Endometrial microvascular endothelial cells (primary cell): Measurements from ENCODE around the gene SLC9A1. TPM values are rescaled to one million over a fixed set of nuclear protein-coding genes. Genes with fewer than 3 reads are reported as not detected.

Experiments
- in situ Hi-C: cut with HindIII; loops from 2 replicates; pipeline ENCODE4 v1.10.0; 2017; ENCODE audit warnings: low sequenced_read_pairs, low pct_unique_long_range_greater_than_20kb; ENCODE audit errors: inconsistent ontology term
- total RNA-seq: library from RNA; depleted of rRNA; stranded (reverse); fragments of >200 nt; gene quantifications from one replicate; pipeline ENCODE4 v1.2.3, GENCODE V29; 2015; ENCODE audit errors: inconsistent ontology term

Gene SLC9A1
- total RNA-seq, 1 donor from 2014 or later, result 45.5 TPM

- in situ Hi-C loops, result no loop called here
Measured at GRCh38 chr1:27116697-27117096, 38.2 kb downstream of the SLC9A1 start.

GRCh38 chr1:27116232-27116631, 38.7 kb downstream of the SLC9A1 start:
- in situ Hi-C loops, result no loop called here

DNA sequence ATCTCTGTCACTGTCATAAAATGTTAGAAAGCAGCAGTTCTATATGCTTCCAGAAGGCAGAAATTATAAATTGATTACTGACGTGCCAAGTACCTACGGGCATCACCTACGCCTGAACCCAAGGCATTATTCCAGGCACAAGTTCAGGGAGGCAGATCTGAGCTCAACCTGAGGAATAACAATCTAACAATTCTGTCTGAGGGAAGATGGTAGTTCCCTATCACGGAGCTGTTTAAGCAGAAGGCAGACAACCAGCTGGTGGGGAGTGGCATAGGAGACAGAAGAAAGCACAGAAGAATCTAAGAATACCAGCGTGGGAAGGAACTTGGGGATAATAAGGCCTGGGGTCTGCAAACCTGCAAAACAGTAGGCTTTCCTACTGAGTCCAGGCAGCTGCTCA, 40.4 kb downstream of the SLC9A1 start:
- in situ Hi-C loops, result no loop called here

DNA sequence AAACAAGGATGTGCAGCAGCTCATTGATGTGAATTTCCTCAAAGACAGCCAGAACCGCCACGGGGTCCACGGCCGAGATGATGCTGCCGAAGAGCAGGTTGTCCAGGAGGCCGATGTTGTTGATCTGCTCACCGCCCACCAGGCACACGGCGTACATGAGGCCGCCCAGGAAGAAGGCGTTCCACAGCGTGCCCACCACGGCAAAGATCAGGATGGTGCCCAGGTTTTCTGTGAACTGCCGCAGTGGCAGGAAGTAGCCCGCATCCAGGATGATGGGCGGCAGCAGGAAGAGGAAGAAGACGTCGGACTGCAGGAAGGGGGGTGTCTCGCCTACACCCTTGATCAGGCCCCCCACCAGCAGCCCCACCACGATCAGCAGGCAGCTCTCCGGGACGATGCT, 41.1 kb downstream of the SLC9A1 start:
- in situ Hi-C loops, result no loop called here

GRCh38 chr1:27111626-27112573, 43.0 kb downstream of the SLC9A1 start:
- in situ Hi-C loops, result no loop called here

DNA sequence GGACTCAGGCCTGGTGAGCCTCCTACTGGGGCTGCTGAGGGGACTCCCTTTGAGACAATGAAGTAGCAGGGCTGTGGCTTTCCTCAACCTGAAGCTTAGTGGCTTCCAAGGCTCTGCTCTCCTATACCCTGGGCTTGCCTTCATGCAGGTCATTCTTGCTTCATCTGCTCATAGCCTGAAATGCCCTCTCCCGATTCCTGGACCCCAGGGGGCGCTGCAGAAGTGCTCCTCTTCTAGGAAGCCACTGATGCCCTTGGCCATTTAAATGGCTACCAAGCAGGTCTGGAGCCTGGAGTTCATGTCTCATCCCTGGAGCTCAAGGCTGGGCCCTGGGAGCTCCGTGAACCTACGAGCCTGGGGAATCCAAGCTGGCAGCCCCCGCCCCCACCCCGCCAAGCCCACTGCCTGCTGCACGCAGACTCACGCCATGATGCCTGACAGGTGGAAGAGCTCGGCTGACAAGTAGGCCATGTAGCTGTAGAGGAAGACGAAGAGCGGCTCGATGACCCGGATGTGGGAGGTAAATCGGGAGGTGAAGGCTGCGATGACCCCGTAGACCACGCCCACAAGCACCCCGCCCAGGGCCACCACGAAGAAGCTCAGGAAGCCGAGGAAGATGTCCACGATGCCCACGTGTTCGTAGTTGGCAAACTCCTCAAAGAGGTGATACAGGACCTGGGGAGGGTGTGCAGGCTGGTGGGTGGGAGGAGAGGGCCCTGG, 45.7 kb downstream of the SLC9A1 start:
- in situ Hi-C loops, result no loop called here

DNA sequence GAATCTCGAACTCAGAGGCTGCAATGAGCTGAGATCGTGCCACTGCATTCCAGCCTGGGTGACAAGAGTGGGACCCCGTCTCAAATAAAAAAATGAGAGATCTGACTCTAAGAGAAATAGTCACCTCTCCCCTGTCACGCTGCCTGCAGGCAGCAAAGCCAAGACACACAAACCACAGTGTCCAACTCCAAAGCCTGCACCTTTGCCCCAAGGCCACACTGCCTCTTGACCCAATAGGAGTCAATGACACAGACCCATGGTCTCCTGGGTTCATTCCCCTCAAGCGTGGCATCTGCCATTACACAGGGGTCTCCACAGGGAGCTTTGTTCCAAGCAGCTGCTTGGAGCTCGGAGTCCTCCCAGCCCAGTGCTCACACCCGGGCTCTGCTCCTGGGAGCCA, 46.3 kb downstream of the SLC9A1 start:
- in situ Hi-C loops, result no loop called here

GRCh38 chr1:27106561-27107323, 48.2 kb downstream of the SLC9A1 start:
- in situ Hi-C loops, result no loop called here

DNA sequence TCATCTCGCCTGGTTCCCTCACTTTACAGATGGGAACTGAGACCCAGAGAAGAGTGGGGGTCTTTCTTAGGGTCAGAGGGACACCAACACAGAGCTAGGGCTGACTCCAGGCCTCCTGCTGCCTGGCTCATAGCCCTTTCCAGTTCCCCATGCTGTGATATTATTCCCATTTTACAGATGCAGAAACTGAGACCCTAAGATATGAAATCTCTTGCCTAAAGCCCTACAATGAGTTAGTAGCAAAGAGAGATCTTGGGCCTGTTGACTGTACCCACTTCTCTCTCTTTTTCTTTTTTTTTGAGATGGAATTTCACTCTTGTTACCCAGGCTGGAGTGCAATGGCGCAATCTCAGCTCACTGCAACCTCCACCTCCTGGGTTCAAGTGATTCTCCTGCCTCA, 49.9 kb downstream of the SLC9A1 start:
- in situ Hi-C loops, result no loop called here

- in situ Hi-C loops, result no loop called here
Measured at GRCh38 chr1:27103498-27103897, 51.4 kb downstream of the SLC9A1 start.

GRCh38 chr1:27102707-27103468, 52.0 kb downstream of the SLC9A1 start:
- in situ Hi-C loops, result no loop called here

DNA sequence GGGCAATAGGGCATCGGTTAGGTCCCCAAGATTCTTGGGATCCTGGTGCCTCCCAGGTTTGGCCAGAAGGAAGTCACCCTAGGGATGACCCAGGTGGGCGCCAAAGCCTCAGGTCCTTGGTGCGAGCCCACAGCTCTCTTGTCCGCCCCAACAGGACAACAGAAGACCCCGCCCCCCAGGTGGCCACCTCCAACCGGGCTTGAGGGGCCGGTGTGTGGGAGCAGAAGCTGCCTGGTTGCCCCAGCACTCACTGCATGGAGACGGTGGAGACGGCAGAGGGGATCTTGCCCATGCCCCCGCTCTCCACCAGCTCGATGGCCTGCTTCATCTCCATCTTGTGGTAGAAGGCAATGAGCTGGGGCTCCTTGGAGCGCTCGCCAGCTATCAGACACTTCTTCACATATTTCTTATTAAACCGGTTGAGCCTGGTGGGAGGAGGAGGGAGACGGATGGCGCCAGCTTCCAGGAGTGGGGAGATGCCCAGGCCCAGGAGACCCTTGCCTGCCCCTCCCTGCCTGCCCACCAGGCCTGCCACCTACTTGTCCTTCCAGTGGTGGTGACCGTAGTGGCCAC, 52.7 kb downstream of the SLC9A1 start:
- in situ Hi-C loops, result no loop called here

- in situ Hi-C loops, result no loop called here
Measured at GRCh38 chr1:27101696-27102095, 53.2 kb downstream of the SLC9A1 start.

GRCh38 chr1:27101054-27101491, 53.9 kb downstream of the SLC9A1 start:
- in situ Hi-C loops, result no loop called here

- in situ Hi-C loops, result no loop called here
Measured at GRCh38 chr1:27100335-27101053, 54.4 kb downstream of the SLC9A1 start.

DNA sequence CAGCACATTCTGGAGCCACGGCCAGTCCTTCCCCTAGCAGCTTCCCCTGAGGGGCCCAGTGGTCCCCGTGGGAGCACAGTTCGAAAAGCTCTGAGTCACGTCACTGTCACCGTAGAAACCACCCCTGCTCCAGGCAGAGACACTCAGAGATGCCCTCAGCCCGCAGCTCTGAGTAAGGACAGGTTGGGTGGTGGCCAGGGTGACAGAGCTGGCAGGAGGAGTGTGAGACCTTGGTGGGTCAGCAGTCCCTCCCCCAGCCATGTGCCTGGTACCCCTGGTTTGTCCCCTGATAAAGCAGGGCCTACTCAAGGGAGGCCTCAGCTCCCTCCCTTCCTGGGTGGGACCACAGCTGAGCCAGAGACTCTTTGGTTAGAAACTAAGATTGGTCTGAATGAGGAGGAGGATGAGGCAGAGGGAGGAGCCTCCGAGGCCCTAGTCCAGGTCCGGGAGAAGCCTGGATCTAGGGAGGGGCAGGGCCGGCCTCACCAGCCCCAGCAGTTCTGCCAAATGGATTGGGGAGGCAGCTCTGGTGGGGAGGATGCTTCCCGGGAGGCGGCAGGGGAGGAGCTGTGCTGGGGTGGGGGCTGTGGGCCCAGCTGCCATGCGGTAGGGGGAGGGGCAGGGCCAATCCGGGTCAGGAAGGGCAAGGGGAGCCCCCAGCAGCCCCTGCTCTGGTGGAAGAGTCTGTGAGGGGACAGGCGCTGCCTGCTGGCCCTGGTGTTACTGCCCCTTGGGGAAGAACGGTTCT, 55.2 kb downstream of the SLC9A1 start:
- in situ Hi-C loops, result no loop called here

DNA sequence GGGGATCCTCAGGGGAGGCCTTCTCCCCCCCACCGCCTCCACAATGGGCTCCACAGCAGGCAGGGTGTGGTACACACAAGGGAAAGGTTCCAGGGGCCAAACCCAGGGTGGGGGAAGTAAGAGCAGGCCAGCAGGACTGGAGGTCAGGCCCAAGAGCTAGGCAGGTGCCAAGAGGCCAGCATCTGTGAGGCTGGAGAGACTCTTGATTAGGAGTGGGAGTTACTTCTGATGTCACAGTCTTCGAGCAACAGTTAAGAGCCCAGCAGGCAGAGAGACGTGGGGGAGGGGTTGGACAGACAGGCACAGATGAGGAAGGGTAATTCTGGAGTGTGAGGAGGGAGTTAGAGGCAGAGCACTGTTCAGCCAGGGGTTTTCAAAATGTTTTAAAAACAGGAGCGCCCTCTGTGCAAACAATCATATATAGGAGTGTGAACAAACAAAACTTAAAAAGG, 55.8 kb downstream of the SLC9A1 start:
- in situ Hi-C loops, result no loop called here
